Stimulated activated CD8-positive, alpha-beta memory T cell treated with anti-CD3 and anti-CD28 coated beads, Interleukin-15, amount 100 ng/mL, for 24 hours (primary cell): ENCODE data around the gene SETD1B.
A peak's percentile ranks its signal among the peaks of the same experiment; 100 is the strongest.

ENCODE experiments used
- DNase-seq: peaks from one replicate; pipeline ENCODE4 v3.0.0-alpha.2; 2020; ENCODE audit warnings: low read depth

The SETD1B gene

DNA sequence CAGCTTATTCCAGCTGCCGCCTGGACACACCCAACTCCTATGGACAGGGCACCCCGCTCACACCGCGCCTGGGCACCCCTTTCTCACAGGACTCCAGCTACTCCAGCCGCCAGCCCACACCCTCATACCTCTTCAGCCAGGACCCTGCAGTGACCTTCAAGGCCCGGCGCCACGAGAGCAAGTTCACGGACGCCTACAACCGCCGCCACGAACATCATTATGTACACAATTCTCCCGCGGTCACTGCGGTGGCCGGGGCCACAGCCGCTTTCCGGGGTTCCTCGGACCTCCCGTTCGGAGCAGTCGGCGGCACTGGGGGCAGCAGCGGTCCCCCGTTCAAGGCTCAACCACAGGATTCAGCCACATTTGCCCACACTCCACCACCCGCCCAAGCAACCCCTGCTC, 5.9 kb downstream of the SETD1B start:
- no peak for DNase-seq

DNA sequence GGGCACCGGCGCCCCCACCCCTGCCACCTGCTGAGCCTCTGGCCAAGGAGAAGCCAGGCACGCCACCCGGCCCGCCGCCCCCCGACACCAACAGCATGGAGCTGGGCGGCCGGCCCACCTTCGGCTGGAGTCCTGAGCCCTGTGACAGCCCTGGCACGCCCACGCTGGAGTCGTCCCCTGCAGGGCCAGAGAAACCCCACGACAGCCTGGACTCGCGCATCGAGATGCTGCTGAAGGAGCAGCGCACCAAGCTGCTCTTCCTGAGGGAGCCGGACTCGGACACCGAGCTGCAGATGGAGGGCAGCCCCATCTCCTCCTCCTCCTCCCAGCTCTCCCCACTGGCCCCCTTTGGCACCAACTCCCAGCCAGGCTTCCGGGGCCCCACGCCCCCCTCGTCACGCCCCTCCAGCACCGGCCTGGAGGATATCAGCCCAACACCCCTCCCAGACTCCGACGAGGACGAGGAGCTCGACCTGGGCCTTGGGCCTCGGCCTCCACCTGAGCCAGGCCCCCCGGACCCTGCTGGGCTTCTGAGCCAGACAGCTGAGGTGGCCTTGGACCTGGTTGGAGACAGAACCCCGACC, 6.5 kb downstream of the SETD1B start:
- no peak for DNase-seq

DNA sequence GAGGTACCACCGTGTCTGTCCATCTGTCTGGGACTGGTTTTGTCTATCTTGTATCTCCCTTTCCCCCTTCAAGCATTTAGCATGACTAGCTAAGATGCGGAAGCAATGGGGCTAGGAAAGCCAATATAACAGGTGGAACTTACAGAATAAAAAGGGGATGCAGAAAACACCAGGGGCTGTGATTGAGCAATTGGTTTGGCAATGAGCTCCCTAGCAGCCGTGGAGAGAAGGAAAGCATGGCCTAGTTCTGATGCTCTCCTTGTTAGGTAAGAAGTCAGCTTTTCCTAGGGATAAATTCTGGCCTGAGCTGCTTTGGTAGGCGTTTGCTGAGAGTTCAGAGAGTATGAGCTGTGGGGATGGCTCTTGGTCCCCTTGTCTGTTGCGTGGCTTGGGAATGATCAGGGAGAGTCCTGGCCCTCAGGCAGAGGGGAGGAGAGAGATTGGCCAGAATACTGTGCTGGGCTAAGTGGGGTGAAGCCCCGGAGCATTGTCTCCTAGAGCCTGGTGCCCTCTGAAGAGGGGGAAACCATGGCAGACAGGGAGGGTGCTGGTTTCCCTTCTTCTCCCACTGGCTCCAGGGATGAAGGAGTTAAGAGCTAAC, 7.1 kb downstream of the SETD1B start:
- no peak for DNase-seq

DNA sequence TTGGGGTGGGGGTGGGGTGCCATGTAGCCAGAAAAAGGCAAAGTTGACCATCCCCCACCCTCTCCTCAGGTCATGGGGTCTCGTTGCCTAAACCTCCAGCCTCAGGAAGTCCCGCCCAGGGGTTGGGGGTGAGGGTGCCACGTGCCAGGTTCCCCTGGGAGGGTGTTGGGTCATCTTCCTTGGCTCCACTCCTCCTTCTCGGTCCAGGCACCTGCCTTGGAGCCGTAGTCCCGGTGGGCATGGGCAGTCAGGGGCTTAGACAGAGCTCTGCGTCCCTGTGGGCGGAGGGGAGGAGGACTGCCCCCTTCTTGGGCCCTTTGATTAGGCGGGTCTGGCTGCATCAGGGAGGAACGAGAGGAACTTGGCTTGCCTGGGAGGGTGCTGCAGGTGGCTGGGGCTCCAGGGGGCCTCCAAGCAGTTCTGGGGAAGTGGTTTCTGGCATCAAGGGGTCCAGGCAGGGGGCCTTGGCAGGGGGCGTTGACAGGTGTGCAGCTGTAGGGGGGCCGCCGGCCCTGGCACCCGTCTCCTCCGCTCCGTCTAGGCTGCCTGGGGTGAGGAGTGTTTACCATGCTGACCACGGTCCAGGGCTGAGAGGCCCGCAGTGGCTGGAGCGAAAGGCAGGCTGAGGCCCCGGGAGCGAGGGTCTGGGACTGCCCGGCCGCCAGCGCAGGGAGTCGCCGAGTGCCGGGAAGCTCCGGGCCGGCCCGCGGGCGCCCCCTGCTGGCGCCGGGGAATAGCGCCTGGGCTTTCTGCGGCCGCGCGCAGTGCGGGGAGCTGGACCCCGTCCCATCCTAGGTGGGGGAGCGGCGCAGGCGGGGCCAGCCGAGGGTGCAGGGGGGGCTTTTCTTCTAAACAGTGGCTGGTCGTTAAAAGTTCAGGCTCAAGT, 7.9 kb downstream of the SETD1B start:
- peak; percentile 56 for DNase-seq

DNA sequence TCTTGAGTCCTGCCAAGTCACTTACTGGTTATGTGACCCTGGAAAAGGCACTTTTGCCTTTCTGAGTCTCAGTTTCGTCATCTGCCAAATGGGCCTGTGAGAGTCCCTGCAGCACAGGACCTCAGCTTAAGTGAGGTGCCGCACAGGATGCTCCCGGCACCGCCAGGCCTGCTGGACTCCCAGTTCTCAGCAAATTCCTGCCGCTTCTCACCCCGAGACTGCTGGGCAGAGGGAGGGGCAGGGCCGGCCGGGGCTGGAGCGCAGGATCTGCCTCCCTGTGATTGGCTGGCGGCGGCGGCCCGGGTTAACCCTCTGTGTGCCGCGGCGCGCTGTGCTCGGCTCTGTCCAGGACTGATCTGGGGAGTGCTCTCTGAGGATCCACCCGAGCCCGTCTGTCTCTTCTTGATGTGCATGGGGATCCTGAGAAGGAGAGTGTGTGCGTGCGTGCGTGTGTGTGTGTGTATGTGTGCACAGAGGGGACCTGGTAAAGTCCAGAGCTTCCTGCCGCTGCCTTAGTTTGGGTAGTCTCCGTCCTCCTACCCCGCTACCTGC, 8.6 kb downstream of the SETD1B start:
- DNase-seq: no peak

DNA sequence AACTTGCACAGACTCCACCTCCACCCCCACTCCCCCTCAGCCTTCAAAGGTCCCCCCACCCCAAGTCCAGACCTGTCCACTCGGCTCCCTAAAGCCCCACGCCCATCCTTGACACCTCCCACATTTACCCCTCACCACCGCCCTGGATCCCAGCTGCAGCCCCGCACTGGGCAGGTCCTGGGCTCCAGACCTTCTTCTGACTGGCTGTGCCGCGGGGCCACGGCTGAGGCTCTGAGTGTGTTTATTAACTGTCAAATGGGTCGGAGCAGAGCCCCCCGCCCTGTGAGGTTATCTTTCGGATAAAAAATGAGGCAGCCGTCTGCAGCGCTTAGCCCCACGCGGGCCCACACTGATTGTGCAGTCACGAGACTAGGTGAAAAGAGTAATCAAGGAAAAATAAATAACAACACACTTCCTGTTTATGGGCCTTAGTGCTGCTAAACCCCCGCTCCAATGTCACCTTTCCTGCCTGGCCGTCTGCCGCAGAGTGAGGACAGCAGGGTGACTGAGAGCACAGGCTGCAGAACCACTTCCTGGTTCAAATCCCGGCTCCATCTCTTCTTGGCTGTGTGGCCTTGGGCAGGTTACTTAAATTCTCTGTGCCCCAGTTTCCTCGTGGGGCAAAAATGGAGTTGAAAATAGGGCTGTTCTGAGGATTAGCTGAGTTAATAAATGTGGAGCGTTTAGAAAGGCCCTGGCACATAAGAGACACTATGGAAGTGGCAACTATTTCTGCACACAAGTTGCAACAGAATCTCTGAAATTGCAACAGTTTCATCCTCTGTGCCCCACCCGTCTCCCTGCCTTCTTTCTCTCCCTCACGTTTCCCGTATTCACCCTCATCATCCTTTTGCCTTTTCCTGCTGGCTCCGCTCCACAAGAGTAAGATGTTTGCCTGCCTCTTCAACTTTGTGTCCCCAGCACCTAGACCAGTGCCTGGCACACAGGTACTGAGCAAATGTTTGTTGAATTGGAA, 9.4 kb downstream of the SETD1B start:
- DNase-seq: no peak

DNA sequence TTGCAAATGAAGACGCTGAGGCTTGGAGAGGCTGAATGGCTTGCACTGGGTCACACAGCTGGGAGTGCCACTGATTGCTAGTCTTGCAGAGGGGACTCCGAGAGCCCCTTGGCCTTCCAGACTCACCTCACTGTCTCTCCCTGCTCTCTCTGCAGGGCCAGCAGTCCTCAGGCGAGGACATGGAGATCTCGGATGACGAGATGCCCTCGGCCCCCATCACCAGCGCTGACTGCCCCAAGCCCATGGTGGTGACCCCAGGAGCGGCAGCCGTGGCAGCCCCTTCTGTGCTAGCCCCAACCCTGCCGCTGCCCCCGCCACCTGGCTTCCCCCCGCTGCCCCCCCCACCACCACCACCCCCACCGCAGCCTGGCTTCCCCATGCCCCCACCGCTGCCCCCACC, 10.1 kb downstream of the SETD1B start:
- no peak for DNase-seq

DNA sequence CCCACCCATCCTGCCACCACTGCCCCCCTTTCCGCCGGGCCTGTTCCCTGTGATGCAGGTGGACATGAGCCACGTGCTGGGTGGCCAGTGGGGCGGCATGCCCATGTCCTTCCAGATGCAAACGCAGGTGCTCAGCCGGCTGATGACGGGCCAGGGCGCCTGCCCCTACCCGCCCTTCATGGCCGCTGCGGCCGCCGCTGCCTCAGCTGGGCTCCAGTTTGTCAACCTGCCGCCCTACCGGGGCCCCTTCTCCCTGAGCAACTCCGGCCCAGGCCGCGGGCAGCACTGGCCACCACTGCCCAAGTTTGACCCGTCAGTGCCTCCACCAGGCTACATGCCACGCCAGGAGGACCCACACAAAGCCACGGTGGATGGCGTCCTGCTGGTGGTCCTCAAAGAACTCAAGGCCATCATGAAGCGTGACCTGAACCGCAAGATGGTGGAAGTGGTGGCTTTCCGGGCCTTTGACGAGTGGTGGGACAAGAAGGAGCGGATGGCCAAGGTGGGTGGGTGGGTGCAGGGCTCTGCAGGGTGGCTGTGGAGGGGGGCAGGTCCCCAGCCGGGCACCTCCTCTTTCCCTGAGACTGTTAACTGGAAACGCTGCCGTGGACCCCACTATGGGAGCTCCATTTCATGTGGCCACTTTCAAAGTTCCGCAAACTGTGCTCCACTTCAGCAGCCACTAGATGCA, 10.8 kb downstream of the SETD1B start:
- no peak for DNase-seq

DNA sequence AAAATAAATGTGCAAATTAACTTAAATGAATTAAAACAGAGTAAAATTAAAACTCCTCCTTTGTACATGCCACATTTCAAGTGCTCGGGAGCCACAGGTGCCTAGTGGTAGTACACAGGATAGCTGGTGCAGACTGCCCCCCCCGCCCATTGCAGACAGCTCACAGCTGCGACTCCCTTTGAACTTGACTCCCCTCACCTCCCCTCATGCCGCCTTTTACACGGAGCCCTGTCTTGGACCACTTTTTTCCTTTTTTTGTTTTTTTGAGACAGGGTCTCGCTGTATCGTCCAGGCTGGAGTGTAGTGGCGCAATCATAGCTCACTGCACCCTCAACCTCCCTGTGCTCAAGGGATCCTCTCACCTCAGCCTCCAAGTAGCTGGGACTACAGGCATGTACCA, 11.5 kb downstream of the SETD1B start:
- DNase-seq: no peak

DNA sequence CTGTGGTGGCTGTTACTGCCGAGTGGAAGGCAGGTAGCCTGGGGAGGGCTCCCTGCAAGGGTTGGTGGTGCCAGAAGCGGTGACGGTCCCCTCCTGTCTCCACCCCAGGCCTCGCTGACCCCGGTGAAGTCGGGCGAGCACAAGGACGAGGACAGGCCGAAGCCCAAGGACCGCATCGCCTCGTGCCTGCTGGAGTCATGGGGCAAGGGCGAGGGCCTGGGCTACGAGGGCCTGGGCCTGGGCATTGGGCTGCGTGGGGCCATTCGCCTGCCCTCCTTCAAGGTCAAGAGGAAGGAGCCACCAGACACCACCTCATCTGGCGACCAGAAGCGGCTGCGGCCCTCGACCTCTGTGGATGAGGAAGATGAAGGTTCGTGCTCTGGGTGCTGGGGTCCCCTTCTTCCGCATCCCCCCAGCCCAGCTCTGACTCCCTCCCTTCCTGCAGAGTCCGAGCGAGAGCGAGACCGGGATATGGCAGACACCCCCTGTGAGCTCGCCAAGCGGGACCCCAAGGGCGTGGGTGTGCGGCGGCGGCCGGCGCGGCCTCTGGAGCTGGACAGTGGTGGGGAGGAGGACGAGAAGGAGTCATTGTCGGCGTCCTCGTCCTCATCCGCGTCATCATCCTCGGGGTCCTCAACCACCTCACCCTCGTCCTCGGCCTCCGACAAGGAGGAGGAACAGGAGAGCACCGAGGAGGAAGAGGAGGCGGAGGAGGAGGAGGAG, 13.3 kb downstream of the SETD1B start:
- DNase-seq: no peak

DNA sequence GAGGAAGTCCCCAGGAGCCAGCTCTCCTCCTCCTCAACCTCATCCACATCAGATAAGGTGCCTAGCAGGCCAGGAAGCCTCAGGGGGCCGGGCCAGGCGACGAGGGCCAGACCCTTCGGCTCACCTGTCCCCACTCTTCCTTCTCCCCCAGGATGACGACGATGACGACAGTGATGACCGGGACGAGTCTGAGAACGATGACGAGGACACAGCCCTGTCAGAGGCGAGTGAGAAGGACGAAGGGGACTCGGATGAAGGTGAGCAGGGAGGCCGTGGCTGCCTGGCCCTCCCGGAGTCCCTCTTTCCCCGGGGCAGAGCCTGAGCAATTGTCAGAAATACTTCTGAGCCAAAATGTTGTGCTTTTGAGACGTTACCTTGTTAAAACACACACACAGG, 13.8 kb downstream of the SETD1B start:
- no peak for DNase-seq

DNA sequence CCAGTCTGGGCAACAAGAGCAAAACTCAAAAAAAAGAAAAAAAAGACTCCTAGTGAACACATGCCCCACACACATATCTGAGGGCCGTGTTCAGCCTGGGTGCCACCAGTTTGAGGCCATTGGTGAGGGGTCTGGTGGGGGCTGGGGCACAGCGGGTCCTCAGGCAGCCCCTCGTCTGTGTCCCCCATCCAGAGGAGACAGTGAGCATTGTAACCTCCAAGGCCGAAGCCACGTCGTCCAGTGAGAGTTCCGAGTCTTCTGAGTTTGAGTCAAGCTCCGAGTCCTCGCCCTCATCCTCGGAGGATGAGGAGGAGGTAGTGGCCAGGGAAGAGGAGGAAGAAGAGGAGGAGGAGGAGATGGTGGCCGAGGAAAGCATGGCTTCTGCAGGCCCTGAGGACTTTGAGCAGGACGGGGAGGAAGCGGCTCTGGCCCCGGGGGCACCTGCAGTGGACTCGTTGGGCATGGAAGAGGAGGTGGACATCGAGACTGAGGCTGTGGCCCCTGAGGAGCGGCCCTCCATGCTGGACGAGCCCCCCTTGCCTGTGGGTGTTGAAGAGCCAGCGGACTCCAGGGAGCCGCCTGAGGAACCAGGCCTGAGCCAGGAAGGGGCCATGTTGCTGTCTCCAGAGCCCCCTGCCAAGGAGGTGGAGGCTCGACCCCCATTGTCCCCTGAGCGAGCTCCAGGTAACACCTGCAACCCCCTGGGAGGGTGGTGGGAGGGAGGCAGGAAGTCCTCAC, 15.6 kb downstream of the SETD1B start:
- DNase-seq: no peak

DNA sequence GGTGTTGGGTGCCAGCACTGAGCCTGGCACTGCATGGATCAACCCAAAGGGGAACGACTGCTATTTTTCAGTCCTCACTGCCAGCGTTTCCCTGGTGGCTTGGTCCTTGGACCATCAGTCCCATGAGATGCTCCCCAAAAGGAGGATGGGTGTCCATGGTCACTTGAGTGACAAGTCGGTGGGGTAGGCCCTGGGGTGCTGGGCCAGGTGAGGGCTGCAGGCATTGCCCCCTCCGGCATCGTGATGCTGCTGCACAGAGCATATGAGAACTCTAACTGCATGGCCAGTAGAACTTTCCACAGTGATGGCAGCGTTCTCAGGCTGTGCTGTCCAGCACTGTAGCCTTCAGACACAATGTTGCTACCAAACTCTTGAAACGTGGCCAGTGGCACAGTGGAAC, 16.2 kb downstream of the SETD1B start:
- no peak for DNase-seq

DNA sequence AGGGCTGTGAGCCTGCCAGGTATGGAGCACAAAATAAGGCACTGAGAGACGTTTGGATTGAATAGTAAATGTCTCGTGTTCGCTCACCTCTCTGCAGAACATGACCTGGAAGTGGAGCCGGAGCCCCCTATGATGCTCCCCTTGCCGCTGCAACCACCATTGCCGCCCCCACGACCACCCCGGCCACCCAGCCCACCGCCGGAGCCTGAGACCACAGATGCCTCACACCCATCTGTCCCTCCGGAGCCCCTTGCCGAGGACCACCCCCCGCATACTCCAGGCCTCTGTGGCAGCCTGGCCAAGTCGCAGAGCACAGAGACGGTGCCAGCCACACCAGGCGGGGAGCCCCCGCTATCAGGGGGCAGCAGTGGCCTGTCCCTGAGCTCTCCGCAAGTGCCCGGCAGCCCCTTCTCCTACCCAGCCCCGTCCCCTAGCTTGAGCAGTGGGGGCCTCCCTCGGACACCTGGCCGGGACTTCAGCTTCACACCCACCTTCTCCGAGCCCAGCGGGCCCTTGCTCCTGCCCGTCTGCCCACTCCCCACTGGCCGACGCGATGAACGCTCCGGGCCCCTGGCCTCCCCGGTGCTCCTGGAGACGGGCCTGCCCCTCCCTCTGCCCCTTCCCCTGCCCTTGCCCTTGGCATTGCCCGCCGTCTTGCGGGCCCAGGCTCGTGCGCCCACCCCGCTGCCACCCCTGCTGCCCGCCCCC, 18.7 kb downstream of the SETD1B start:
- DNase-seq: no peak

DNA sequence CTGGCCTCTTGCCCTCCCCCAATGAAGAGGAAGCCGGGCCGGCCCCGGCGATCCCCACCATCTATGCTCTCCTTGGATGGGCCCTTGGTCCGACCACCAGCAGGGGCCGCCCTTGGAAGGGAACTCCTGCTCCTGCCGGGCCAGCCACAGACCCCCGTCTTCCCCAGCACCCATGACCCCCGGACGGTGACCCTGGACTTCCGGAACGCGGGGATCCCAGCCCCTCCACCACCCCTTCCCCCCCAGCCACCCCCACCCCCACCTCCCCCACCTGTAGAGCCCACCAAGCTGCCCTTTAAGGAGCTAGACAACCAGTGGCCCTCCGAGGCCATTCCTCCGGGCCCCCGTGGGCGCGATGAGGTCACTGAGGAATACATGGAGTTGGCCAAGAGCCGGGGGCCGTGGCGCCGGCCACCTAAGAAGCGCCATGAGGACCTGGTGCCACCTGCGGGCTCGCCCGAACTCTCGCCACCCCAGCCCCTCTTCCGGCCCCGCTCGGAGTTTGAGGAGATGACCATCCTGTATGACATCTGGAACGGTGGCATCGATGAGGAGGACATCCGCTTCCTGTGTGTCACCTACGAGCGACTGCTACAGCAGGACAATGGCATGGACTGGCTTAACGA, 19.4 kb downstream of the SETD1B start:
- DNase-seq: no peak

DNA sequence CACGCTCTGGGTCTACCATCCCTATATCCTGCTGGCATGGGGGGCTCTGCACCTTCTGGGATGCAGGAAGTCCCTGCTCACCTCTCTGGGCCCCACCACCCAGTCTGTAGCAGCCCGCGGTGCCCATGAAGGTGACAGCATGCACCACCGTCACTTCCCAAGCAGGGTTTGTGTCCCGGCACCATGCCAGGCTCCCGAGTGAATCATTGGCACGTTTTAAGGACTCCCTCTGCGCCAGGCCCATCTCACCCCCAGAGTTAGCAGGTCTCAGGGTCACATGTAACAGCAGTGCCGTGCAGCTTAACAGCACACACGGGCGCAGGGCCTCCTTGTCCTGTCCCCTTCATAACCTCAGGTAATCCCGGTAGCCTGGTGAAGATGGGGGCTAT, 19.9 kb downstream of the SETD1B start:
- DNase-seq: no peak

DNA sequence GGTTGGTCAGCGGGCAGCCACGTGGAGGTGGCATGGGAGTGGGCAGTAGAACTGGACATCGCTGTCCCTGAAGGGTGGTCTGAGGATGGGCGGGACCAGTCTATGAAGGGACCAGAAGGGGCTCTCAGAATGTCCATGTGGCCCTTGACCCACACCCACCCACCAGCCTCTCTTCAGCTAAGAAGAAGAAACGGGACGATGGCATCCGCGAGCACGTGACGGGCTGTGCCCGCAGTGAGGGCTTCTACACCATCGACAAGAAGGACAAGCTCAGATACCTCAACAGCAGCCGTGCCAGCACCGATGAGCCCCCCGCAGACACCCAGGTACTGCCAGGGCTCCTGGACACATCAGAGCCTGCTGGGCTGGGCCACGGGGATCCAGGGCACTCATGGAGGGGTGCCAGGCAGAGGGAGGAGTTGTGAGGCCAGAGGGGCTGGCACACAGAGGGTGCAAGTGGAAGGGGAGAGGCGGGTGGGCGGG, 21.3 kb downstream of the SETD1B start:
- no peak for DNase-seq

DNA sequence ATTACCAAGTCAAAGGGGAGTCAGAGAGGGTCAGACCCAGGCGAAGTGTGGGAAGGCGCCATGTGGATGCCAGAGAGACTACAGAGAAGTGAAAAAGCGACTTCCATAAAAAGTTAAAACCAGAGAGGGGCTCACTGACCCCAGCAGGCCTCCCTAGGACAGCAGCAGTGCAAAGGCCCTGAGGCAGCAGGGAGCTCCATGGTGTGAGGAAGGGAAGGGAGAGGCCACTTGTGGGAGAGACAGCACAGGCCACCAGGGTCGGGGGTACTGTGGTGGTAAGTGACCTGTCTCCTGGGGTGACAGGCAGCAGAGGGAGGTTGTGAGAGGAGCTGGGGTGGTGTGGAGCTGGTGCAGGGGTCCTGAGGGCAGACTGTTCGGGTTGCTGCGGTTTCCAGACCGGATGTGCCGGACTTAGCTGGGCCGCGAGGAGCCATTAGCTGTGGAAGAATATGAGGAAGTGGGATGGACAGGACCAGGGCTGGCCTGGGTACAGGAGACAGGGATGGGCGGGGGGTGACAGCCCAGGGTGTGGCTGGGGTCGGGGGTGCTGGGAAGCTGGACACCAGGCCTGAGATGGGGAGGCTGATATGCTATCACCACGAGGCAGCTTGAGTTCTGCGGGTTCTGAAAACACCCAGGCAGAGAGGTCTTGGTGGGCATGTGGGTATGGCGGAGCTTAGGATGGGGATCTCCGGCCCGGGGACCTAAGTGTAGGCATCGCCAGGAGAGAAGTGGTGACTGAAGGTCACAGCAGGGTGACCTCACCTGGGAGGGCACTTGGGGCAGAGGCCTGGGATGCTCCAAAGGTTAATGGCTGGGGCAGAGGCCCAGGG, 22.7 kb downstream of the SETD1B start:
- DNase-seq: no peak
